Natural killer cell treated with Interleukin-12 subunit alpha and Interleukin-12 subunit beta and Interleukin-15 and Interleukin-18, amount 100 ng/mL, for 72 hours (primary cell): ENCODE measurements around the gene ZMAT5. TPM values are rescaled to one million over a fixed set of nuclear protein-coding genes. Genes with fewer than 3 reads are reported as not detected.

Experiments
- ATAC-seq, 2 donors: fragments of 150-1000 bp; cut with Tn5 transposase in 1 of 2; sonication (Bioruptor Pico), chemical (Tn5 transposase) in 1 of 2; 2 replicates each; pipeline ENCODE4 v1.10.0; 2021
- DNase-seq: peaks from one replicate; pipeline ENCODE4 v3.0.0; 2022; ENCODE audit warnings: low spot score
- H3K27ac Mint-ChIP-seq, 2 donors: 1 replicate in 1 of 2; 2 replicates in 1 of 2; pipeline ENCODE4 v1.8.0; 2022; ENCODE audit warnings: mixed read lengths in 2 of 2, mild to moderate bottlenecking in 1 of 2, moderate library complexity in 1 of 2
- H3K27me3 Mint-ChIP-seq, 2 donors: 1 replicate in 1 of 2; 2 replicates in 1 of 2; pipeline ENCODE4 v1.8.0; 2022; ENCODE audit warnings: mixed read lengths in 2 of 2
- H3K36me3 Mint-ChIP-seq: one replicate; pipeline ENCODE4 v1.8.0; 2022; ENCODE audit warnings: mixed read lengths
- H3K4me1 Mint-ChIP-seq, 2 donors: 1 replicate in 1 of 2; 2 replicates in 1 of 2; pipeline ENCODE4 v1.8.0; 2022; ENCODE audit warnings: low read depth in 2 of 2, mixed read lengths in 2 of 2, mild to moderate bottlenecking in 1 of 2
- H3K4me3 Mint-ChIP-seq: one replicate; pipeline ENCODE4 v1.8.0; 2022; ENCODE audit warnings: mixed read lengths
- H3K9me3 Mint-ChIP-seq: 2 replicates; pipeline ENCODE4 v1.8.0; 2022; ENCODE audit warnings: mixed read lengths
- total RNA-seq, 2 donors: library from RNA; stranded (reverse); gene quantifications; one replicate each; pipeline ENCODE4 v1.2.3, GENCODE V29; 2022

ZMAT5 gene
- total RNA-seq, 2 donors from 2014 or later, result 17.3 to 34.4 TPM

- DNase-seq, result no peak
- no peak overlapping the region for H3K27ac Mint-ChIP-seq
These were observed 56.6 kb downstream of the ZMAT5 start for GRCh38 chr22:29710193-29710592.

GRCh38 chr22:29707471-29707870, 59.3 kb downstream of the ZMAT5 start:
- Mint-ChIP-seq H3K36me3 (no peaks in the 10 kb centered on the region), H3K4me1 (peaks cover 0 to 2% of the 10 kb centered on the region in 2 donors), H3K27me3 (peaks cover 0 to 3% of the 10 kb centered on the region in 2 donors), H3K4me3 (no peak overlapping the region), H3K9me3 (no peaks in the 10 kb centered on the region), H3K27ac (no peak overlapping the region)
- DNase-seq (no peak), ATAC-seq (no peak)

More at GRCh38 chr22:29710193-29710592, 56.6 kb downstream of the ZMAT5 start:
- Mint-ChIP-seq H3K4me3 (no peak overlapping the region), H3K9me3 (no peaks in the 10 kb centered on the region), H3K27me3 (peaks cover 0 to 3% of the 10 kb centered on the region in 2 donors), H3K4me1 (no peaks in the 10 kb centered on the region), H3K36me3 (no peaks in the 10 kb centered on the region)
- ATAC-seq, result no peak

GRCh38 chr22:29707010-29707409, 59.8 kb downstream of the ZMAT5 start:
- no peak for DNase-seq
- Mint-ChIP-seq H3K27me3 (peaks cover 0 to 1% of the 10 kb centered on the region in 2 donors), H3K27ac (no peak overlapping the region), H3K36me3 (no peaks in the 10 kb centered on the region), H3K4me3 (no peak overlapping the region), H3K9me3 (no peaks in the 10 kb centered on the region), H3K4me1 (peaks cover 0 to 2% of the 10 kb centered on the region in 2 donors)
- no peak for ATAC-seq

GRCh38 chr22:29706486-29706885, 60.3 kb downstream of the ZMAT5 start:
- H3K27me3 Mint-ChIP-seq, result no peaks in the 10 kb centered on the region

GRCh38 chr22:29705651-29706050, 61.2 kb downstream of the ZMAT5 start:
- H3K27me3 Mint-ChIP-seq, result no peaks in the 10 kb centered on the region

More at GRCh38 chr22:29706486-29706885, 60.3 kb downstream of the ZMAT5 start:
- Mint-ChIP-seq H3K9me3 (no peaks in the 10 kb centered on the region), H3K36me3 (no peaks in the 10 kb centered on the region), H3K4me3 (no peak overlapping the region), H3K27ac (no peak overlapping the region), H3K4me1 (peaks cover 0 to 2% of the 10 kb centered on the region in 2 donors)
- ATAC-seq (no peak), DNase-seq (no peak)

GRCh38 chr22:29704528-29705285, 62.1 kb downstream of the ZMAT5 start:
- Mint-ChIP-seq H3K4me3 (no peak overlapping the region), H3K27me3 (no peaks in the 10 kb centered on the region), H3K9me3 (no peaks in the 10 kb centered on the region), H3K36me3 (no peaks in the 10 kb centered on the region), H3K4me1 (peaks cover 0 to 2% of the 10 kb centered on the region in 2 donors), H3K27ac (no peak overlapping the region)
- ATAC-seq, result no peak
- DNase-seq, result no peak

More at GRCh38 chr22:29705651-29706050, 61.2 kb downstream of the ZMAT5 start:
- H3K4me3 Mint-ChIP-seq, result no peak overlapping the region
- H3K36me3 Mint-ChIP-seq, result no peaks in the 10 kb centered on the region
- no peak for ATAC-seq
- DNase-seq, result no peak
- peaks cover 0 to 2% of the 10 kb centered on the region in 2 donors for H3K4me1 Mint-ChIP-seq
- no peak overlapping the region for H3K27ac Mint-ChIP-seq
- H3K9me3 Mint-ChIP-seq, result no peaks in the 10 kb centered on the region

- H3K36me3 Mint-ChIP-seq, result no peaks in the 10 kb centered on the region
- no peak for DNase-seq
- H3K27ac Mint-ChIP-seq, result no peak overlapping the region
- H3K9me3 Mint-ChIP-seq, result no peaks in the 10 kb centered on the region
- H3K27me3 Mint-ChIP-seq, result no peaks in the 10 kb centered on the region
- no peak for ATAC-seq
- no peak overlapping the region for H3K4me3 Mint-ChIP-seq
- H3K4me1 Mint-ChIP-seq, result peaks cover 0 to 2% of the 10 kb centered on the region in 2 donors
These were observed 63.1 kb downstream of the ZMAT5 start for GRCh38 chr22:29703569-29704195.

GRCh38 chr22:29702931-29703501, 63.8 kb downstream of the ZMAT5 start:
- H3K36me3 Mint-ChIP-seq, result no peaks in the 10 kb centered on the region
- ATAC-seq, result no peak
- no peak overlapping the region for H3K4me3 Mint-ChIP-seq
- H3K27me3 Mint-ChIP-seq, result no peaks in the 10 kb centered on the region
- H3K9me3 Mint-ChIP-seq, result no peaks in the 10 kb centered on the region
- DNase-seq, result no peak
- no peak overlapping the region for H3K27ac Mint-ChIP-seq
- peaks cover 0 to 2% of the 10 kb centered on the region in 2 donors for H3K4me1 Mint-ChIP-seq

- no peak for DNase-seq
- Mint-ChIP-seq H3K27me3 (no peaks in the 10 kb centered on the region), H3K36me3 (no peaks in the 10 kb centered on the region), H3K9me3 (no peaks in the 10 kb centered on the region), H3K27ac (no peak overlapping the region), H3K4me1 (peaks cover 0 to 2% of the 10 kb centered on the region in 2 donors), H3K4me3 (no peak overlapping the region)
- peak in 1 of 2 donors; percentile 37 for ATAC-seq
These were observed 64.5 kb downstream of the ZMAT5 start for GRCh38 chr22:29702000-29702930.

- Mint-ChIP-seq H3K9me3 (no peaks in the 10 kb centered on the region), H3K27me3 (no peaks in the 10 kb centered on the region), H3K27ac (no peak overlapping the region), H3K4me1 (peaks cover 0 to 2% of the 10 kb centered on the region in 2 donors), H3K36me3 (no peaks in the 10 kb centered on the region), H3K4me3 (no peak overlapping the region)
- no peak for DNase-seq
- ATAC-seq, result no peak
These were observed 65.4 kb downstream of the ZMAT5 start for GRCh38 chr22:29701155-29701999.

- Mint-ChIP-seq H3K4me1 (peaks cover 0 to 2% of the 10 kb centered on the region in 2 donors), H3K4me3 (no peak overlapping the region), H3K36me3 (no peaks in the 10 kb centered on the region), H3K27ac (no peak overlapping the region), H3K9me3 (no peaks in the 10 kb centered on the region), H3K27me3 (no peaks in the 10 kb centered on the region)
- no peak for DNase-seq
- ATAC-seq, result no peak
These were observed 66.0 kb downstream of the ZMAT5 start for GRCh38 chr22:29700900-29701154.

GRCh38 chr22:29700206-29700899, 66.5 kb downstream of the ZMAT5 start:
- Mint-ChIP-seq H3K36me3 (no peaks in the 10 kb centered on the region), H3K27ac (no peak overlapping the region), H3K9me3 (no peaks in the 10 kb centered on the region), H3K27me3 (no peaks in the 10 kb centered on the region), H3K4me3 (no peak overlapping the region), H3K4me1 (peaks cover 0 to 2% of the 10 kb centered on the region in 2 donors)
- ATAC-seq, result no peak
- no peak for DNase-seq
